ENCODE data around the gene TASP1. TPM values are rescaled to one million over a fixed set of nuclear protein-coding genes. Genes with fewer than 3 reads are reported as not detected.

Gene TASP1
- polyA plus RNA-seq, 3 donors: 2.3 to 3.3 (median 2.6) TPM

DNA sequence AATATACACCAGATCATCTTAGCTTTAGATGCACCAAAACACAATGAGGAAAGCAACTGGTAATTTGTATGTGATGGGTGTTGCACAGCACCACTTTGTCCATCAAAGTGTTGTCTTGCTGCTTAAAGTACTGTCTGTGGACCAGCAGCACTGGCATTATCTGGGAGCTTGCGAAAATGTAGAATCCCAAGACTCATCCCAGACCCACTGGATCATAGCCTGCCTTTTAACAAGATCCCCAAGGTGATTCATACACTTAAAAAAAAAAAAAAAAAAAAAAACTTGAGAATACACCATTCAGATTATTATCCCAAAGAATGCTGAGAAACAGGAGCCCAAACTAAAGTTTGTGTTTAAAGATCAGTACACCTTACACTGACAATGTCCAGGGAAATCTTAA lies 123.4 kb downstream of the TASP1 start:
- TF ChIP-seq, protein P1, sequence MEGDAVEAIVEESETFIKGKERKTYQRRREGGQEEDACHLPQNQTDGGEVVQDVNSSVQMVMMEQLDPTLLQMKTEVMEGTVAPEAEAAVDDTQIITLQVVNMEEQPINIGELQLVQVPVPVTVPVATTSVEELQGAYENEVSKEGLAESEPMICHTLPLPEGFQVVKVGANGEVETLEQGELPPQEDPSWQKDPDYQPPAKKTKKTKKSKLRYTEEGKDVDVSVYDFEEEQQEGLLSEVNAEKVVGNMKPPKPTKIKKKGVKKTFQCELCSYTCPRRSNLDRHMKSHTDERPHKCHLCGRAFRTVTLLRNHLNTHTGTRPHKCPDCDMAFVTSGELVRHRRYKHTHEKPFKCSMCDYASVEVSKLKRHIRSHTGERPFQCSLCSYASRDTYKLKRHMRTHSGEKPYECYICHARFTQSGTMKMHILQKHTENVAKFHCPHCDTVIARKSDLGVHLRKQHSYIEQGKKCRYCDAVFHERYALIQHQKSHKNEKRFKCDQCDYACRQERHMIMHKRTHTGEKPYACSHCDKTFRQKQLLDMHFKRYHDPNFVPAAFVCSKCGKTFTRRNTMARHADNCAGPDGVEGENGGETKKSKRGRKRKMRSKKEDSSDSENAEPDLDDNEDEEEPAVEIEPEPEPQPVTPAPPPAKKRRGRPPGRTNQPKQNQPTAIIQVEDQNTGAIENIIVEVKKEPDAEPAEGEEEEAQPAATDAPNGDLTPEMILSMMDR (IDR thresholded peaks at IDR 0.05): no peak
- no peak overlapping the region for H3K27ac ChIP-seq (ENCODE audit: low read depth in 1 of 2, low read length in 2 of 2)
- H3K9ac ChIP-seq (ENCODE audit: insufficient read depth, low read length, poor library complexity, severe bottlenecking): no peak overlapping the region
- no peak overlapping the region for H3K4me3 ChIP-seq (replicated peaks in 1 of 3; ENCODE audit: low read depth in 2 of 3, low read length in 3 of 3)
- Mint-ChIP-seq H3K27me3 (ENCODE audit: low read depth in 3 of 3) (no peaks in the 10 kb centered on the region), H3K9me3 (peaks cover 0 to 10% (median 2%) of the 10 kb centered on the region in 7 donors), H3K4me3 (no peak overlapping the region), H3K27ac (no peak overlapping the region), H3K36me3 (peaks cover 3 to 8% of the 10 kb centered on the region in 2 donors), H3K4me1 (peaks cover 6% of the 10 kb centered on the region)
- H3K36me3 ChIP-seq (replicated peaks in 1 of 2; ENCODE audit: control insufficient read depth in 1 of 2, insufficient read depth in 2 of 2, low read length in 2 of 2): no peaks in the 10 kb centered on the region
- no peaks in the 10 kb centered on the region for H3K27me3 ChIP-seq (ENCODE audit: control insufficient read depth in 2 of 2, insufficient read depth in 2 of 2, low read length in 2 of 2)
- H3K4me2 ChIP-seq (replicated peaks; ENCODE audit: extremely low read depth, low read length, poor library complexity, severe bottlenecking): no peak overlapping the region
- intact Hi-C loops (cut with micrococcal nuclease): no loop called here
- no CpG with 5 or more reads among the region's 1 CpG for WGBS (ENCODE audit: insufficient coverage)
- no peaks in the 10 kb centered on the region for H3K9me3 ChIP-seq (replicated peaks in 1 of 2; ENCODE audit: control insufficient read depth in 1 of 2, insufficient read depth in 1 of 2, low read length in 2 of 2)
- no peaks in the 10 kb centered on the region for H4K20me1 ChIP-seq (ENCODE audit: insufficient read depth, low read length)
- no peak overlapping the region for H2AFZ ChIP-seq (ENCODE audit: insufficient read depth, low read depth, low read length, poor library complexity, severe bottlenecking)
- H3K4me1 ChIP-seq (ENCODE audit: control insufficient read depth in 1 of 2, insufficient read depth in 2 of 2, low read length in 2 of 2): no peaks in the 10 kb centered on the region
- DNase-seq: no peak
- no peaks in the 10 kb centered on the region for H3K79me2 ChIP-seq (ENCODE audit: insufficient read depth, low read length)

DNA sequence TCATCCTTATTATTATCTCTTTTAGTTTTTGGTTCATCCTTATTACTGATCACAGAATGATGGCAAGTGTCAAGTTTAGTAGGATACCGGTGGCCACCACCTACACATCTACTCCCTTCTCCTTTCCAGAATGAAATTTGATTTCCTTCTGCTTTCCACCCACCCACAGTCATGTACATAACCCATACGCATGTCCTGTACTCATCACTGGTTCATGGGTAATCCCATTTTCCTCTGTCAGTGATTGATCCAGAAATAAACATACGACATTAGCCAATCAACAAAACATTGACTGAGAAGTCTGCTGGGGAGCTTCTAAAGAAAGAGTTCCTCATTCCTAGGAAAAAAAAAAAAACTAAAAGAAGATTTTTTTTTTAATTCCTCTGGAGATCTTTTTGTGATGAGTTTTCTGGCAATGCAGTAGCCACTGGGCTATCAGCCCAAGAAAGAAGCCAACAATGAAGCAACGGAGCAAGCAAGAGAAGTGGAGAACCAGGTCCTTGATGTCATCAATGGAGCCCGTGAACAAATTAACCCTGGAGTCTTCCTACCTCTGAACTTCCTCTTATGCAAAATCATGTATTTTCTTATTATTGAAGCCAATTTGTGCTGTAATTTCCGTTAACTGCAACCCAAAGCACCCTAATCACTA lies 127.8 kb downstream of the TASP1 start:
- no peak for DNase-seq
- Histone ChIP-seq H3K9me3 (replicated peaks in 1 of 2; ENCODE audit: control insufficient read depth in 1 of 2, insufficient read depth in 1 of 2, low read length in 2 of 2) (peaks cover 3 to 5% of the 10 kb centered on the region in 2 donors), H4K20me1 (ENCODE audit: insufficient read depth, low read length) (no peaks in the 10 kb centered on the region), H3K4me1 (ENCODE audit: control insufficient read depth in 1 of 2, insufficient read depth in 2 of 2, low read length in 2 of 2) (no peaks in the 10 kb centered on the region), H3K4me2 (replicated peaks; ENCODE audit: extremely low read depth, low read length, poor library complexity, severe bottlenecking) (no peak overlapping the region), H3K4me3 (replicated peaks in 1 of 3; ENCODE audit: low read depth in 2 of 3, low read length in 3 of 3) (no peak overlapping the region), H3K36me3 (replicated peaks in 1 of 2; ENCODE audit: control insufficient read depth in 1 of 2, insufficient read depth in 2 of 2, low read length in 2 of 2) (no peaks in the 10 kb centered on the region), H2AFZ (ENCODE audit: insufficient read depth, low read depth, low read length, poor library complexity, severe bottlenecking) (no peak overlapping the region), H3K27me3 (ENCODE audit: control insufficient read depth in 2 of 2, insufficient read depth in 2 of 2, low read length in 2 of 2) (no peaks in the 10 kb centered on the region), H3K9ac (ENCODE audit: insufficient read depth, low read length, poor library complexity, severe bottlenecking) (no peak overlapping the region), H3K27ac (ENCODE audit: low read depth in 1 of 2, low read length in 2 of 2) (no peak overlapping the region), H3K79me2 (ENCODE audit: insufficient read depth, low read length) (no peaks in the 10 kb centered on the region)
- intact Hi-C loops (cut with micrococcal nuclease): no loop called here
- Mint-ChIP-seq H3K27ac (no peak overlapping the region), H3K4me1 (no peaks in the 10 kb centered on the region), H3K9me3 (peaks cover 3 to 15% (median 11%) of the 10 kb centered on the region in 7 donors), H3K36me3 (peaks cover 0 to 7% of the 10 kb centered on the region in 2 donors), H3K27me3 (ENCODE audit: low read depth in 3 of 3) (no peaks in the 10 kb centered on the region), H3K4me3 (no peak overlapping the region)
- WGBS (ENCODE audit: insufficient coverage): 86% methylated on average over 1 of the region's 6 CpGs
- TF ChIP-seq, protein P1 (IDR thresholded peaks at IDR 0.05): no peak
